ENCODE measurements around the gene CCDC57.
"Not testable (repeated sequence)": the region's sequence is repeated elsewhere in the genome, so short reads cannot be mapped to it uniquely, and the experiment has no call there.

The CCDC57 gene

DNA sequence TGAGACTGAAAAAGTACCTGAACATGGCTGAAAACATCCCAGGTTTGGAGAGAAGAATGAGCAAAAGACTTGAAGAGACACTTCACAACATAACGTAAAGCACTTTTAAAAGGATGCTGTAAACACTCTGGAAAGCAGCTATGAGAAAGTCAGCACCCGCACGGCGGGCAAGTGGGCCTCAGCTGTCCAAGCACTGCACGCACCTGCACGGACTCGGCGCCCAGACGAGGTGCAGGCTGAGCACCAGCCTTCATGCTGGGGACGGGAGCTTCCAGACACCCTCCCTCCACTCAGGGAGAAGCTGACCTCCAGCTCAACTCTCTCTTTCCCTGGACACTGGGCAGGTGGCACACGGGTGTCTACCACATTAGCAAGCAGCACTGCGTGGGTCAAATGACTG, 13.1 kb downstream of the CCDC57 start:
- no peak for DNase-seq

- no peak for DNase-seq
These were observed 14.6 kb downstream of the CCDC57 start for GRCh38 chr17:82198092-82198491.

DNA sequence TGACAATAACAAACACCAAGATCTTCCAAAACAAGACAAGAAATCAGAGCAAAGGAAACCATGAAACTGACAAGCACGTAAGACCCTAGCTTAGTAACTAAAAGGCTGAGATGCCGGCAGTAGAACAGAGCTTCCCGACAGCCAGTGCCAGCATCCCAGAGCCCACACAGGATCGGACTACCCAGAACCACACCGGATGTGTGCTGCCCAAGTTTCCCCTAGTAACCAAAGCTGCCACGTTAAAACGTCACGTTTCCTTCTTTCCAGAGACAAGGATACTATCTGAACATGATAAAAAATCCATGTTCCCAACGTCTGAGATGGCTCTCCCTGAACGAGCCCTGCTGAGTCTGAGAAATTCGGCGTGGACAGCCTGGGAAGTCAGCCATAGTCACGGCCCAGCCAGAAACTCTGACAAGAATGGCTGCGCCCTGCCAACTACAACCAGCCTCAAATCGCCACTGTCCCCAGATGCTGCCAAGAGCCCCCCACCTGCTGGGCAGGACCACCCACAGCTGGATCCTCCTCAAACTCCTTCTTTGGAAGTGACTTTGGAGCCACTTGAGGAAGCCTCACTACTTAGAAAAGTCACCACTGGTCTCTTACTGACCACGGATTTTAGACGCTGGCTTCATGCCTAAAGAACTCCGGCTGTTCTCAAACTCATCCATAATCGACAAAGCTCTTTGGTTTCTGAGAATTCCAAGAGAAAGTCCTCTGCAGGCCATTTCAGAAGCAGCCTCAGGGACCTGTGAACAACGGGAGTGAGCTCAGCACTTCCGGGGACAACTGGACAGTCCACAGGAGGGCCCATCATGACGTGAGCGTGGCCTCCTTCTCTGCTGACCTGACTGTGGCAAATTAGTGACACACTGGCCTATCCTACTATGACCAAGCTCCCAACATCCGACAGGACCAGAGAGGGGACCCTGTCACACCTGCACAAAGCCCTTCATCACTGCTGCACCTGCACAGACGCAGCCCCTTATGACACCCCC, 16.7 kb downstream of the CCDC57 start:
- no peak for DNase-seq

- DNase-seq: no peak
These were observed 17.9 kb downstream of the CCDC57 start for GRCh38 chr17:82194765-82195164.

DNA sequence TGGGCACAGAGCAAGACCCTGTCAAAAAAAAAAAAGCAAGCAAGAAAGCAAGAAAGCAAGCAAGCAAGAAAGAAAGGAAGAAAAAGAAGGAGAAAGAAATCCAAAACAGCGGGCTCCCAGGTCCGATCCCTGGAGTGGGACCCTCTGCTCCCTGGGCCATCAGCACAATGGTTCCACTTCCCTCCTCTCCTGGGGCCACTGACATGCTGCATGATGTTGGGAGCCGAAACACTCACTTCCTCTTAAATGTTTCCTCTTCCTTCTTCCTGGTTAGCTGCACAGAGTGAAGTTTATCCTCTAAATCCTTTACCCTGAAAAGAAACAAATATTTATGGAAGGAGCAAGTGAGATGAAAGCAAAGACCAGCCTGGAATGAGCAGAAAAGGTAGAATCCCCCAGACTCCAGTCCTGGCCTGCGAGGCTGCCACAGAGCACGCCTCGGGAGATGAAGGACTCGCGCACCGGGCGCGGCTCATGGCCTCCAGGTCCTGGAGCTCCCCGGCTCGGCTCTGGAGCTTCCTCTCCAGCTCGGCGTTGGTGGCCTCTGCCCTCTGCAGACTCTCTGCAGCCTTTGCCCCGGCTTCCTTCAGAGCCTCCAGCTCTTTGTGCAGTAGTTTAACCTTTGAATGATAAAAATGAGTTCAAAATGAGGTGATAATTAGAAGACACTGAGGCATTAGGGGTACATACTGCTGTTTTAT, 19.0 kb downstream of the CCDC57 start:
- no peak for DNase-seq

GRCh38 chr17:82193050-82193449, 19.6 kb downstream of the CCDC57 start:
- DNase-seq: not testable (repeated sequence)

DNA sequence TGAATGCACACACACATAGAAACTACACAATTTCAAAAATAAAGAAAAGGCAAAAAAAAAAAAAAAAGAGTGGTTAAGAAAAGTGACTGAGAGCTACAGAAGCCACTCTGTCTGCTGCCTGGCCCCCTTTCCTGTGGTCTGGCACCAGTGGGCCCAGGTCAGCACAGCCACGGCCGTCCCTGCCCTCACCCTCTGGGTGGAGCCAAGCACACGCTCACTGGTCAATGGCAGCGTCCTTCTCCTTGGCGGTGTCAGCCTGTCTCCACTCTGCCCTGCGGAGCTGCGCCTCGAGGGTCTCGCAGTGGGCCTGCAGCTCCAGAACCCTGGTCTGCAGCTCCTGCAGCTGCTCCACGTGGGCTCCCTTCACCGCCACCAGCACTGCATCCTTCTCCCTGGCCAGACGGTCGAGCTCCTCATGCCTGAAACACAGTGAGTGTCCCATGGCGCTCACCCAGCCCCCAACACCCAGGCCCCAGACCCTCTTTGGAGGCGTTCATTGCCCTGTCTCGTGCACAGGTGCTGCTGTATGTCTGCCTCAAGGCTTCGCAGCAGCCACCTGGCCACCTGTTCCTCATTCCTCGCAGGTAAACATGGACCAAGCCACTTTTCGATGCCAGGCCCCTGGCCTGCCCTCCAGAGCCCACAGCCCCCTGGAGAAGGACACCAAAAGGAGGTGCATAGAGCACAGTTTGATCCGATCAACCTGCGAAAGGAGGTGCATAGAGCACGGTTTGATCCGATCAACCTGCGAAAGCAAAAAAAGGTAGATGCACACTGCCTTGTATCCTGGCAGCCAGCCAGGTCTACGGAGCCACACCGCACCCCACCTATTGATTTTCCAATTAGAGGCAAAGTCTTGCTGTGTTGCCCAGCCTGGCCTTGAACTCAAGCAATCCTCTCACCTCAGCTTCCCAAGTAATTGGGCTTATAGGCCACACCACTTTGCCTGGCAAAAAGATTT, 24.4 kb downstream of the CCDC57 start:
- DNase-seq: no peak

- no peak for DNase-seq
These were observed 25.1 kb downstream of the CCDC57 start for GRCh38 chr17:82187500-82187899.

DNA sequence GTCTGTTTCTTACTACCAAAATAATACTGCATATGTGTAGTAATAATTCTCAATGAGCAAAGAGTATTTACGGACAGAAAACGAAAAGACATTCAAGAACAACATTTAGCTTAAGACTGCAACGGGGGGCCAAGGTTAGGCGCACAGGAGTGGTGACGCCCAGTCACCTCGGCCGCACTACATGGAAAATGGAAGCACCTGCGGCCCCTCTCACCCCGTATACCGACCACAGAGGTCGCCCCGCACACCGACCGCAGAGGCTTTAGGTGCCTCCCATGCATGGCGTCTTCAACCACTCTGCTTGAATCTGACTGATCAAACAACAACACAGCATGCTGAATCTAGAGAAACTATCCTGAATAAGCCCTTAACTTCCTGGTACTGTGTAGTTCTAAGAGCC, 26.4 kb downstream of the CCDC57 start:
- DNase-seq: no peak

GRCh38 chr17:82184761-82185160, 27.9 kb downstream of the CCDC57 start:
- no peak for DNase-seq

GRCh38 chr17:82180776-82181528, 31.7 kb downstream of the CCDC57 start:
- DNase-seq: no peak

DNA sequence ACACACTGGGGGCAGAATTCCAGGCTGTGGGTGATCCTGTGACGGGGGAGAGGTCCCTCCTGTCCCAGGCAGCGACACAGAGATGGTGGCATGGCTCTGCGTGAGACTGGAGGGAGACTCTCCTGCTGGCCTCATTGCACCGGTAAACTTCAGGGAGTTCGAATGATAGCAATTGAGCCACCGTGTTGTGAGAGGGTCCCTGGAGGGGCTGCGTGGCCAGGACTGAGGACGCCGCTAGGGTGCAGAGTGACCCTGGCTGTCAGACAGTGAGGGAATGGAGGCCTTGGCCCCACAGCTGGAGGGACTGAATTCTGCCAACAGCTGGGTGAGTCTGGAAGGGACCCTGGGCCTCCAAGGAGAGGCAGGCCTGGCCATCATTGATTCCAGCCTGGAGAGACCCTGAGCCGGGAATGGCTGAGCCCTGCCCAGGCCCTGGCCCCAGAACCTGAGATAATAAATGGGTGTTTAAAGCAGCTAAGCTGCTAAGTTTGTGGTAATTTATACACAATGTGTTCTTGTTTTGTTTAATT, 32.6 kb downstream of the CCDC57 start:
- no peak for DNase-seq

DNA sequence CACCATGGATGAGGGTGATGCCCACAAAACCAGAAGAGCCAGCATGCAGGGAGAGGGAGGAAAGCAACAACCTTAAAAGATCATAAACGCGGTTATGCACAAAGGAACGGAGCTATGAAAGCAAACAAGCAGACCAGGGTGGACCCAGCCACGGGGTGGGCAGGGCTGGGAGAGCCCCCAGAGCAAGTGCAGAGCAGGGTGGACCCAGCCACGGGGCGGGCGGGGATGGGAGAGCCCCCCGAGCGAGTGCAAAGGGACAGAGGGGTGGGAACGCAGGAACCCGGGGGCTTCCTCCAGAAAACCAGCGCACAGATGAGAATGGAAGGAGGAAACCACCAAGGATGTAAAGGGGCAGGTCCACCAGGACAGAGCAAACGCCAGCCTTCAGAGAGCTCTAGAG, 33.2 kb downstream of the CCDC57 start:
- no peak for DNase-seq

GRCh38 chr17:82178499-82179261, 34.0 kb downstream of the CCDC57 start:
- no peak for DNase-seq

GRCh38 chr17:82177761-82178498, 34.7 kb downstream of the CCDC57 start:
- no peak for DNase-seq

DNA sequence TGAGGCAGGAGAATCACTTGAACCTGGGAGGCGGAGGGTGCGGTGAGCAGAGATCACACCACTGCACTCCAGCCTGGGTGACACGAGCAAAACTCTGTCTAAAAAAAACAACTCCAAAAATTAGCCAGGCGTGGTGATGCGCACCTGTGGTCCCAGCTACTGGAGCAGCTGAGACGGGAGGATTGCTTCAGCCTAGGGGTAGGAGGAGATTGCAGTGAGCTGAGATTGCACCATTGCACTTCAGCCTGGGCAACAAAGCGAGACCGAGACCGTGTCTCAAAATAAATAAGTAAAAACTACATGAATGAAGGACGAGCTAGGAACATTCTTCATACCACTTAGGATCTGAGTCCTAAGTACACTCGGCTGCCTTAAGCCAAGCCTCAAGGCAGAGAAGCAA, 35.4 kb downstream of the CCDC57 start:
- DNase-seq: no peak

- no peak for DNase-seq
These were observed 36.7 kb downstream of the CCDC57 start for GRCh38 chr17:82175951-82176350.

DNA sequence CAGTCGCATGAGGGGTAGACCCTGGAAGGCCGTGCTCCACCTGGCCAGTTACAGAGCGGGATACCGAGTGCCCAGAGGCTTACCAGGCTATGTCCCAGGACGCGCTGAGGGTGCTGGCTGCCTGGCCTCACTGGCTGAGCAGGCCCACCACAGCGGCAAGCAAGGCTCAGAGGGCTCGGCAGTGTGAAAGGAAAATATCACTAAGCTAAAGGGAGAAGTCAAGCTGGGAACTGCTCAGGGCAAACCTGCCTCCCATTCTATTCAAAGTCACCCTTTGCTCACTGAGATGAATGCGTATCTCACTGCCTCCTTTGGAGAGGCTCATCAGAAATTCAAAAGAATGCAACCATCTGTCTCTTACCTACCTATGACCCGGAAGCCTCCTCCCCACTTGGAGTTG, 37.4 kb downstream of the CCDC57 start:
- DNase-seq: no peak

GRCh38 chr17:82174042-82174857, 38.4 kb downstream of the CCDC57 start:
- DNase-seq: not testable (repeated sequence)

Measured in CD4-positive, alpha-beta T cell treated with Interferon gamma for 1 hour (primary cell).